Measurements from ENCODE around the gene PLEKHS1.

Gene PLEKHS1

DNA sequence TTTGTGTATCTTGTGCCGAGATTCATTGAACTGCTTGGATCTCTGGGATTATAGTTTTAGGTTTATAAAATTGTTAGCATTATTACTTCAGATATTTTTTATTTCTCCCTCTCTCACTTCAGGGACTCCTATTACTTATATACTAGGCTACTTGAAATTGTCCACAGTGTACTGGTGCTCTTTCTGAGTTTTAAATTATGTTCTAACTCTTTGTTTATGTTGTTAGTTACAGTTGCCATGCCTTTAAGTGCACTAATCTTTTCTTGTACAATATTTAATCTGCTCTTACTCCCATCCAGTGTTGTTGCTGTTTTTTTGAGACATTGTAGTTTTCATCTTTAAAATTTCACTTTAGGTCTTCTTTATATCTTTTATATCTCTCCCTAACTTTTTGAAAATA, 13.1 kb downstream of the PLEKHS1 start:
- no peak for DNase-seq (ENCODE audit: low spot score)
- H2AK5ac ChIP-seq (ENCODE audit: low read depth, low read length): no peak overlapping the region
- H3K4me2 ChIP-seq (ENCODE audit: insufficient read depth, low read length, poor library complexity, severe bottlenecking): no peak overlapping the region
- H3K23ac ChIP-seq (ENCODE audit: low read depth, low read length, poor library complexity): no peak overlapping the region
- peaks cover 0 to 35% (median 0%) of the 10 kb centered on the region in 3 experiments for H3K27me3 ChIP-seq (ENCODE audit: control insufficient read depth in 3 of 3, insufficient read depth in 3 of 3, low read depth in 1 of 3, low read length in 3 of 3)
- H3K4me3 ChIP-seq (ENCODE audit: low read length in 2 of 2): no peak overlapping the region
- H2BK5ac ChIP-seq (ENCODE audit: low read length): no peak overlapping the region
- peaks cover 0 to 4% of the 10 kb centered on the region in 2 donors for H3K9me3 ChIP-seq (replicated peaks in 1 of 2; ENCODE audit: control insufficient read depth in 2 of 2, insufficient read depth in 1 of 2, low read depth in 1 of 2, low read length in 2 of 2)
- H2BK120ac ChIP-seq (ENCODE audit: low read depth, low read length): no peak overlapping the region
- no peaks in the 10 kb centered on the region for H3K4me1 ChIP-seq (ENCODE audit: control insufficient read depth in 2 of 2, insufficient read depth in 1 of 2, low read depth in 1 of 2, low read length in 2 of 2)
- H3K79me1 ChIP-seq (ENCODE audit: low read depth, low read length): no peaks in the 10 kb centered on the region
- no CpG with 5 or more reads among the region's 1 CpG for WGBS, 2 donors (ENCODE audit: extremely low coverage in 2 of 2, insufficient read length in 2 of 2, insufficient replicate concordance in 1 of 2)
- no peak overlapping the region for H2BK12ac ChIP-seq (ENCODE audit: low read length)
- H3K9ac ChIP-seq (ENCODE audit: low read depth, low read length, poor library complexity): no peak overlapping the region
- H3K36me3 ChIP-seq (replicated peaks in 1 of 2; ENCODE audit: control insufficient read depth in 2 of 2, insufficient read depth in 2 of 2, low read length in 2 of 2): no peaks in the 10 kb centered on the region
- H4K91ac ChIP-seq (ENCODE audit: low read depth, low read length, poor library complexity): no peak overlapping the region
- H3K18ac ChIP-seq (ENCODE audit: low read length): no peak overlapping the region
- no peak overlapping the region for H4K8ac ChIP-seq (ENCODE audit: low read depth, low read length)
- no peak overlapping the region for H3K14ac ChIP-seq (ENCODE audit: low read length)
- no peak overlapping the region for H3K4ac ChIP-seq (ENCODE audit: low read length)
- H3K27ac ChIP-seq (replicated peaks; ENCODE audit: low read length): no peak overlapping the region
- no peak overlapping the region for H2BK15ac ChIP-seq (ENCODE audit: low read length)
- no peak overlapping the region for H2AFZ ChIP-seq (ENCODE audit: low read length)

DNA sequence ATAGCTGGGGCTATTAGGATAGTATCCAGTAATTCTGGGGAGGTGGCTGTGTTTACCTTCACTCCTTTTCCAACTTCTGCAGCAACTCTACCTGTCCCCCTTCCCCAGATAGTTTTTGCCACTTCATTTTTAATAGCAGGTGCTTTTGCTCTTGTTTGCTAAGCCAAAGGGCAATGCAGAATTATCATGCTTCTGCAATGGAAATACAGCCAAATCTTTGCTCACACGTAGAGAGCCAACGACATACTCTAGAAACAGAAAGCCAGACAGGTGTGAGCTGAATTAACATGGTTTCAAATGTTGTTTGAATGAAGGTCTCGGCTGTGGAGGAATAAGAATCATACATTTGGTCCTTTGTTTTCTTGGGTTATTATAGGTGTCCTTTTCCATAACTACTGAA, 14.4 kb downstream of the PLEKHS1 start:
- no peak overlapping the region for H4K91ac ChIP-seq (ENCODE audit: low read depth, low read length, poor library complexity)
- H2BK12ac ChIP-seq (ENCODE audit: low read length): no peak overlapping the region
- no peak overlapping the region for H2BK5ac ChIP-seq (ENCODE audit: low read length)
- H2AK5ac ChIP-seq (ENCODE audit: low read depth, low read length): no peak overlapping the region
- H3K9me3 ChIP-seq (replicated peaks in 1 of 2; ENCODE audit: control insufficient read depth in 2 of 2, insufficient read depth in 1 of 2, low read depth in 1 of 2, low read length in 2 of 2): peaks cover 0 to 4% of the 10 kb centered on the region in 2 donors
- H3K4ac ChIP-seq (ENCODE audit: low read length): no peak overlapping the region
- H3K18ac ChIP-seq (ENCODE audit: low read length): no peak overlapping the region
- H3K36me3 ChIP-seq (replicated peaks in 1 of 2; ENCODE audit: control insufficient read depth in 2 of 2, insufficient read depth in 2 of 2, low read length in 2 of 2): no peaks in the 10 kb centered on the region
- H3K27ac ChIP-seq (replicated peaks; ENCODE audit: low read length): no peak overlapping the region
- no peak overlapping the region for H3K14ac ChIP-seq (ENCODE audit: low read length)
- no peaks in the 10 kb centered on the region for H3K79me1 ChIP-seq (ENCODE audit: low read depth, low read length)
- no CpG with 5 or more reads among the region's 3 CpGs for WGBS, 2 donors (ENCODE audit: extremely low coverage in 2 of 2, insufficient read length in 2 of 2, insufficient replicate concordance in 1 of 2)
- no peaks in the 10 kb centered on the region for H3K4me1 ChIP-seq (ENCODE audit: control insufficient read depth in 2 of 2, insufficient read depth in 1 of 2, low read depth in 1 of 2, low read length in 2 of 2)
- H3K4me3 ChIP-seq (ENCODE audit: low read length in 2 of 2): no peak overlapping the region
- no peak for DNase-seq (ENCODE audit: low spot score)
- no peak overlapping the region for H2AFZ ChIP-seq (ENCODE audit: low read length)
- no peak overlapping the region for H2BK15ac ChIP-seq (ENCODE audit: low read length)
- H2BK120ac ChIP-seq (ENCODE audit: low read depth, low read length): no peak overlapping the region
- H3K27me3 ChIP-seq (ENCODE audit: control insufficient read depth in 3 of 3, insufficient read depth in 3 of 3, low read depth in 1 of 3, low read length in 3 of 3): peaks cover 0 to 45% (median 0%) of the 10 kb centered on the region in 3 experiments
- no peak overlapping the region for H4K8ac ChIP-seq (ENCODE audit: low read depth, low read length)
- H3K4me2 ChIP-seq (ENCODE audit: insufficient read depth, low read length, poor library complexity, severe bottlenecking): no peak overlapping the region
- no peak overlapping the region for H3K9ac ChIP-seq (ENCODE audit: low read depth, low read length, poor library complexity)
- H3K23ac ChIP-seq (ENCODE audit: low read depth, low read length, poor library complexity): no peak overlapping the region

DNA sequence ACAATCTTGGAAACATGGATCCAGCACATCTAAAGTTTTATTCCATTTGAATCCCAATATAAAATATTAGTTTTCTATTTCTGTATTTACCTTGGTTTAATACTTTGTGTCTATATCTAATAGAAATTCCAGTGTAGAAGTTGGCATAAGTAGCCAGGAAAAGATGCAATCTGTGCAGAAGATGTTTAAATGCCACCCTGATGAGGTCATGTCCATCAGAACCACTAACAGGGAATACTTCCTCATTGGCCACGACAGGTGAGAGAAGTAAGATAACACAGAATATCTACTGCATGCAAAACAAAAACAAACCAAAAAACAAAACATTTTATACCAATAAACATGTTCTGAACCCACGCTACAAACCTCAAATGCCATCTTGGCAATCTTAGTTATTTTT, 15.7 kb downstream of the PLEKHS1 start:
- Histone ChIP-seq H3K23ac (ENCODE audit: low read depth, low read length, poor library complexity) (no peak overlapping the region), H3K4me3 (ENCODE audit: low read length in 2 of 2) (no peak overlapping the region), H2AK5ac (ENCODE audit: low read depth, low read length) (no peak overlapping the region), H2BK15ac (ENCODE audit: low read length) (no peak overlapping the region), H3K27ac (replicated peaks; ENCODE audit: low read length) (no peak overlapping the region), H3K9me3 (replicated peaks in 1 of 2; ENCODE audit: control insufficient read depth in 2 of 2, insufficient read depth in 1 of 2, low read depth in 1 of 2, low read length in 2 of 2) (peaks cover 0 to 4% of the 10 kb centered on the region in 2 donors), H3K4me1 (ENCODE audit: control insufficient read depth in 2 of 2, insufficient read depth in 1 of 2, low read depth in 1 of 2, low read length in 2 of 2) (no peaks in the 10 kb centered on the region), H4K91ac (ENCODE audit: low read depth, low read length, poor library complexity) (no peak overlapping the region), H3K4me2 (ENCODE audit: insufficient read depth, low read length, poor library complexity, severe bottlenecking) (no peak overlapping the region), H3K27me3 (ENCODE audit: control insufficient read depth in 3 of 3, insufficient read depth in 3 of 3, low read depth in 1 of 3, low read length in 3 of 3) (peaks cover 0 to 45% (median 0%) of the 10 kb centered on the region in 3 experiments), H3K18ac (ENCODE audit: low read length) (no peak overlapping the region), H3K79me1 (ENCODE audit: low read depth, low read length) (no peaks in the 10 kb centered on the region), H3K9ac (ENCODE audit: low read depth, low read length, poor library complexity) (no peak overlapping the region), H2AFZ (ENCODE audit: low read length) (no peak overlapping the region), H3K14ac (ENCODE audit: low read length) (no peak overlapping the region), H2BK120ac (ENCODE audit: low read depth, low read length) (no peak overlapping the region), H3K36me3 (replicated peaks in 1 of 2; ENCODE audit: control insufficient read depth in 2 of 2, insufficient read depth in 2 of 2, low read length in 2 of 2) (no peaks in the 10 kb centered on the region), H2BK12ac (ENCODE audit: low read length) (no peak overlapping the region), H4K8ac (ENCODE audit: low read depth, low read length) (no peak overlapping the region), H3K4ac (ENCODE audit: low read length) (no peak overlapping the region), H2BK5ac (ENCODE audit: low read length) (no peak overlapping the region)
- 100% methylated on average over 1 of the region's 2 CpGs; no CpG with 5 or more reads in 1 of the 2 donors for WGBS, 2 donors (ENCODE audit: extremely low coverage in 2 of 2, insufficient read length in 2 of 2, insufficient replicate concordance in 1 of 2)
- DNase-seq (ENCODE audit: low spot score): no peak

DNA sequence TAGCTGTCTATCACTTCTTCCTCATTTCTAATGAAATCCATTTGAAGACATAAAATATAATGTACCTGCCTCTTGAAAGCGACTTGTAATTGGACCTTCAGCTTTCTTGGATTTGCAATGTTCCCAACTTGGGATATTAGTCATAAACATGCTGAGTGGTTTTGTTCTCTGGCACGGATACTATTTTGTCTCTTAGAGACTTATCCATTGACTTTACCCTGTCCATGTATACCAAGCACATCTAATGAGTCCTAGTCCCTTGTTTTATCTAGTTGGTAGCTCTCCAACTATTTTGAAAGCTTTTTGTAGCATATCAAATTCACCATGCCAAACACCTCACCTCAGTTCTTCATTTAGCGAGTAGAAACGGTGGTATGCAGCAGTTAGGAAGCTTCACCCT, 18.9 kb downstream of the PLEKHS1 start:
- no peak overlapping the region for H3K4ac ChIP-seq (ENCODE audit: low read length)
- H3K27ac ChIP-seq (replicated peaks; ENCODE audit: low read length): no peak overlapping the region
- no peak overlapping the region for H2AFZ ChIP-seq (ENCODE audit: low read length)
- no peak overlapping the region for H3K4me2 ChIP-seq (ENCODE audit: insufficient read depth, low read length, poor library complexity, severe bottlenecking)
- no peak overlapping the region for H2AK5ac ChIP-seq (ENCODE audit: low read depth, low read length)
- H3K27me3 ChIP-seq (ENCODE audit: control insufficient read depth in 3 of 3, insufficient read depth in 3 of 3, low read depth in 1 of 3, low read length in 3 of 3): peaks cover 0 to 50% (median 0%) of the 10 kb centered on the region in 3 experiments
- H3K36me3 ChIP-seq (replicated peaks in 1 of 2; ENCODE audit: control insufficient read depth in 2 of 2, insufficient read depth in 2 of 2, low read length in 2 of 2): no peaks in the 10 kb centered on the region
- H3K23ac ChIP-seq (ENCODE audit: low read depth, low read length, poor library complexity): no peak overlapping the region
- H3K4me3 ChIP-seq (ENCODE audit: low read length in 2 of 2): no peak overlapping the region
- H3K4me1 ChIP-seq (ENCODE audit: control insufficient read depth in 2 of 2, insufficient read depth in 1 of 2, low read depth in 1 of 2, low read length in 2 of 2): no peaks in the 10 kb centered on the region
- no peak overlapping the region for H4K8ac ChIP-seq (ENCODE audit: low read depth, low read length)
- no peak overlapping the region for H3K9ac ChIP-seq (ENCODE audit: low read depth, low read length, poor library complexity)
- no CpG with 5 or more reads among the region's 4 CpGs for WGBS, 2 donors (ENCODE audit: extremely low coverage in 2 of 2, insufficient read length in 2 of 2, insufficient replicate concordance in 1 of 2)
- no peak overlapping the region for H2BK120ac ChIP-seq (ENCODE audit: low read depth, low read length)
- no peaks in the 10 kb centered on the region for H3K79me1 ChIP-seq (ENCODE audit: low read depth, low read length)
- H3K14ac ChIP-seq (ENCODE audit: low read length): no peak overlapping the region
- no peak overlapping the region for H2BK15ac ChIP-seq (ENCODE audit: low read length)
- H4K91ac ChIP-seq (ENCODE audit: low read depth, low read length, poor library complexity): no peak overlapping the region
- no peaks in the 10 kb centered on the region for H3K9me3 ChIP-seq (replicated peaks in 1 of 2; ENCODE audit: control insufficient read depth in 2 of 2, insufficient read depth in 1 of 2, low read depth in 1 of 2, low read length in 2 of 2)
- H2BK12ac ChIP-seq (ENCODE audit: low read length): no peak overlapping the region
- no peak overlapping the region for H2BK5ac ChIP-seq (ENCODE audit: low read length)
- no peak overlapping the region for H3K18ac ChIP-seq (ENCODE audit: low read length)
- DNase-seq (ENCODE audit: low spot score): no peak
